HG02840 (cell line): ENCODE data around the gene IDH1.
"Not testable (repeated sequence)": the region's sequence is repeated elsewhere in the genome, so short reads cannot be mapped to it uniquely, and the experiment has no call there.

Source experiments
- ATAC-seq: cut with Tn5 transposase; IDR thresholded peaks from one replicate; pipeline ENCODE4 v1.9.1; 2021; ENCODE audit warnings: mild to moderate bottlenecking, moderate library complexity, moderate number of reproducible peaks; ENCODE audit not compliant: unreplicated experiment, low FRiP score

The IDH1 gene

DNA sequence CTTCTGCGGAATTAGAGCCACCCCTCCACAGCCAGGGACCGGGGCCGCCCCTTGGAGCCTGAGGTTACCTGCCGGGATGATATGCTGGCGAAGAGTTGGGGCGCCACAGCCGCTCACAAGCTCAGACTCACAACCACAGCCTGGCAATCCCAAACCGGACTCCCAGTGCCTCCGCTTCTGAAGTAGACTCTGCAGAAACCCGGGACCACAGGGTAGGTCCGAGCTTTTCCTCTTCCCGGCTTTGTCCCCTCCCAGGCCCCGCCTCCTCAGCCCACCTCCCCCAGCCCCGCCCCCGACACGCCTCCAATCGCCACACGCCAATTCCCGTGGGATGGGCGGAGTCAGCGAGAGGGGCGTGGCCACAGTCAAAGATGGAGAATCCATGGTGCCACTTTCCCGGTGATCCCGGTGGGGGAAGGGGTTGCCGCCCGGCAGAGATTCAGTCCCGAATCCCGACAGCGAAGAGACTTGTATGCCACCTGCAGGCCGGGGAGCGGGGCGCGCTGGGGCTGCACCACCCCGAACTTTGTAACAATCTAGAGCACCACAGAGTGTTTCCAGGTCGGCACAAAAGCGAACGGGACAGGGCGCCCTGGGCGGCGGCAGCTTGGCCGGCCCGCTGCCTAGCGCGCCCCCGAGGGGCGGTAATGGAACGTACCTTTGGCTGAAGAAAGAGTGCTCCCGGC lies at the start of gene IDH1:
IDH1 (minus strand) TSS at position 201 of the 686 bp plus-strand sequence. CDS start 3,520 bp downstream, outside the sequence.
- ATAC-seq = peak; percentile 61

GRCh38 chr2:208304157-208304556 lies 49.3 kb upstream of the IDH1 start:
- no peak for ATAC-seq

GRCh38 chr2:208300847-208301618 lies 46.2 kb upstream of the IDH1 start:
- no peak for ATAC-seq

GRCh38 chr2:208297961-208298360 lies 43.1 kb upstream of the IDH1 start:
- no peak for ATAC-seq

GRCh38 chr2:208296610-208297009 lies 41.7 kb upstream of the IDH1 start:
- no peak for ATAC-seq

- no peak for ATAC-seq
Observed at GRCh38 chr2:208295834-208296233, 41.0 kb upstream of the IDH1 start.

DNA sequence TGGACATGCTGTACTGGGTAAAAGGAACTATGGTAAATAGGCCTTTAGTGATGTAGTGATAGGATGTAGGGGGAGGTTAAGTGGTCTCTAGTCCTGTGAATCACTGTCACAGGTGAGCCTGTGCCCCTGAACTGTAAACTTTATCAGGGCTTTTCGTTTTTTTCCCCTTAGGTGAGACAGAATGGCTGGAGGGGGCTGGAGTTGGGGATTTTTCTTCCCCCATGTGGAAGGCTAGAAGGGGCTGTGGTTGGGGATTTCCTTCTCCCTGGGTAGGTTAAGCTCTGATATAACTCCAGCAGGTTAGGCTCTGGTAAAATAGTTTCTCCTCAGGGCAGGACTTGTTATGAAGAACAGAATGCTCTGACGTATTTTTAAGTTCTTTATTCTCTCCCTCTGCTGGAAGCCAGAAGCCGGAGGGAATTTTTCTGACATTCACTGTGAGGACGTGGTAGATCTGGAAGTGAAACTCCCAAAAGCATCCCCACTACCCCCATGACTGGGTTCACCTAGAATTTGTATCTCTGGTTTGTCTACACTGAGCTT lies 39.7 kb upstream of the IDH1 start:
- peak; percentile 66 for ATAC-seq

DNA sequence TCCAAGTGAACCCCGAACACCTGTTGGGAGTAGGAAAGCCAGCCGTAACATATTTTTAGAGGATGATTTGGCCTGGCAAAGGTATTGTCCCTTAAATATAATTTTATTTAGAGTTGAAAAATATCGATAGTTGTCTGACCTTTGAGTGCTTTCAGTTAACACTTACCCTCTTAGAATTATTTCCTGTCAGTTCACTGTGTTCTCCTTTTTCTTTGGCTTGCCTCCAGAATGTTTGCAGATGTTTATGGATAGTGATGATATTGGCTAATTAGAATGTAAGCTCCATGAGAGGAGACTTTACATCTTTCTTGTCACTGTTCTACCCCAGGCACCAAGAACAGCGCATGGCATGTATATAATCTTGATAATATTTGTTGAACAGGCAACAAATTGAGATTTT lies 31.0 kb upstream of the IDH1 start:
- ATAC-seq = no peak

GRCh38 chr2:208280933-208281332 lies 26.1 kb upstream of the IDH1 start:
- no peak for ATAC-seq

- ATAC-seq = no peak
Observed at GRCh38 chr2:208280234-208280633, 25.4 kb upstream of the IDH1 start.

GRCh38 chr2:208279236-208279635 lies 24.4 kb upstream of the IDH1 start:
- ATAC-seq = no peak

DNA sequence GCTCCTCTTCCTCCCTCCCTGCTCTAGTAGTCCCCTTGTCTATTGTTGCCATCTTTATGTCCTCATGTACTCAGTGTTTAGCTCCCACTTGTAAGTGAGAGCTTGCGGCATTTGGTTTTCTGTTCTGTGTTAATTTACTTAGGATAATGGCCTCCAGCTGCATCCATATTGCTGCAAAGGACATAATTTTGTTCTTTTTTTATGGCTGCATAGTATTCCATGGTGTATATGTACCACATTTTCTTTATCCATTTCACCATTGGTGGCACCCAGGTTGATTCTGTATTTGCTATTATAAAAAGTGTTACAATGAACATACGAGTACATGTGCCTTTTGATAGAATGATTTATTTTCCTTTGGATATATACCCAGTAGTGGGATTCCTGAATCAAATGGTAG lies 23.7 kb upstream of the IDH1 start:
- no peak for ATAC-seq

DNA sequence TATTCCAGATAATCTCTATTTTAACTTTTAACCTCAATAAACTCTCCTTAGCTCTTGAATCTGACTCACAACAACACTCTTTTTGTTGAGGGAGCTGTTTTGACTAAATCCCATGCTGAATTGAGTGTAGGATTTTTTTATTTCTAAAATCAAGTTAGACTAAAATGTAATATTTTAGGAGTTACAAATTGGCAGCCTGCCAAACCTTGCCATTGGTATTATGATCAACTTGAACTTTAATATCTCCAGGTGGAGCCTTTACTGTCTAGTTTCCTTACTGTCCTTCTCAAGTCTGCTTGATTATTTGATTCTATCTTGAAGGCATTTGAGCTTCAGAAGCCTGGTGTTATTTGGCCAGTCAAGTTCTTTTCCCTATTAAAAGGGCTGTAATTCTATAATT lies 19.9 kb upstream of the IDH1 start:
- no peak for ATAC-seq

- no peak for ATAC-seq
Observed at GRCh38 chr2:208269091-208269490, 14.2 kb upstream of the IDH1 start.

- no peak for ATAC-seq
Observed at GRCh38 chr2:208268156-208268952, 13.5 kb upstream of the IDH1 start.

- ATAC-seq = not testable (repeated sequence)
Observed at GRCh38 chr2:208267526-208267925, 12.7 kb upstream of the IDH1 start.

DNA sequence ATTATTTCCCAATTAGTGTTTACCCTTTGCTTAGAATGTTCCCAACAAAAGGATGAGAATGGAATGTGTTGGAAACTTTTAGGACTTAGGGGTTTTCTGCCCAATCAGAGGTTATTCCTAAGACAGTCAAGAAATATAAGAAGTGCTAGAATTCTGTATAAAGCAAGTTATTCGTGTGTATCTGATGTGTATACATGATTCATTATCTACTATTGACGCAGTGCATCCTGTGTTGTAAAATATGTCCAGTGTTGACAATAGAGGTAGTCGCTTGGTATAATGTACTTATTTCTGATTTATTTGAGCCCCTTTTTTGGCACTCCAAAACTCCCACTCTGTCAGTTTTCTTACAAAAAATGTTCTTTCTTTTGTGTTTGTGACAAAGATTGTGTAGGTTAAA lies 12.1 kb upstream of the IDH1 start:
- ATAC-seq = no peak

DNA sequence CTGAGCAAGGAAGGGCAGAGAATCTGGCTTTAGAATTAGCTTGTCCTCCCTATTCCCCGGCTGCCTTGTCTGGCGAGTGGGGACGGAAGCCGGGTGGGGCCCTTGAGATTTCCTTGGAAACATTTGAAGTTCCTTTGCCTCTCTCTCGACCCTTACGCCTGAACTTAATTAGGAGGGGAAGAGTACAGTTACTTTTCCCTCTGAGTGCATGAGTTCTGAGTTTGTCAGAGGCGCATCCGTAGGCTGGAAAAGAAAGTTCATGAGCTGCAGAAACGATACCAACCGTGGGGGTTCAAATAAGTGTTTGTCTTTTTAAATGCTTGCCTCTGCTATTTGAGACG lies 11.7 kb upstream of the IDH1 start:
- ATAC-seq = no peak

DNA sequence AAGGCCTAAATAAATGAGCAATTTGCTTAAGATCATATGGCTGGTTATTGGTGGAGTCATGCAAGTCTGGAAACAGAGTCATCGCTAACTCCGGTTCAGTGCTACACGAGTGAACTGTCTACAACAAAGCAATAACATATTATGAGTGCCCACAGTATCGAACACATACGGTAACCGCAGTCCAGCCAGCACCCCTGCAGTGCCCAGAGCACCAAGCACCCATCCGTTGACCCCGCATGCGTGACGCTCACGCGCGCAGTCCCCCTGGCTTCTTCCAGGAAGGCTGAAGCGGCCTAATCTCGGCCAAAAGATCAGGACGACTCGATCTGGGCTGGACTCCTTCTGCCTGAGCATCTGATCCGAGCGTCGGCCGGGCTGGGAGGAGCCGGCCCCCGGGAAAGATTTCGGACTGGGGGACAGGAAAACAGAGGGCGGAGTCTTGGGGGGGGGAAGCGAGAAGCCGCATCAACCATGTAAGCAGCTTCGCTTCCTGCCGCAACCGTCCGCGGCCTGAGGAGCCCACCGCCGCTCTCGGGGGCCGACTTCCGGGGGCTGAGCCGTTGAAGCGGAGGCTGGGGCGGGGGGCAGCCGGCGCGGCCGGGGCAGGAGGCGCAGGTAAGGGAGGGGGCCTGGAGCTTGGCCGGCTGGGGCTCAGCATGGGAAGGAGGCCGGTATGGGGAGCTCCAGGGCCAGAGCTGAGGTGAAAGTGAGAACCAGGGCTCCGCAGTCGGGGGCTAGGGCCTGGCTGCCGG lies 11.1 kb upstream of the IDH1 start, which contains the start of gene PIKFYVE:
PIKFYVE (plus strand) TSS at position 455 of the 752 bp plus-strand sequence. CDS start 5,265 bp downstream, outside the sequence.
- peak; percentile 87 for ATAC-seq

GRCh38 chr2:208265371-208265800 lies 10.5 kb upstream of the IDH1 start:
- ATAC-seq = peak; percentile 44
